Measurements from ENCODE around the gene RNF10. TPM values are rescaled to one million over a fixed set of nuclear protein-coding genes. Genes with fewer than 3 reads are reported as not detected.

The RNF10 gene
- total and polyA plus RNA-seq, 9 of the 15 experiments (the other 6 are each of a cell fraction or from before 2014, with no cell fraction given), result 43.0 to 139 (median 80.1) TPM

DNA sequence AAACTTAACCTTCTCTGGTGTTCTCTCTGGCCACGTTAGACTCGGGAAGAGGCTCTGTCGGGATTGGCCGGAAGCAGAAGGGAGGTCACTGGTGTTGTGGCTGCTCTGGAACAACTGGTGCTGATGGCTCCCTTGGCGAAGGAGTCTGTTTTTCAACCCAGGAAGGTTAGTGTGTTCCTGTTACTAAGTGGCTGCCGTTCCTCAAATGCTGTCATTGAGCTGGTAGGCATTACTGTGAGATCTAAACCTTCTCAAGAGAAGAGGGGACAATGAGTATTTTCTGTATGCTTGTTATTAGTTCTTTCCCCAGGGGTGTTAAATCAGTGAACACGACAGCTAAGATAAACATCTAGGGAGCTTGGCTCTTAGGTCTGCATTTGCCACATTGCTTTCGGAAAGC lies 28.8 kb downstream of the RNF10 start:
- BruUV-seq (replicated peaks), result no TSS peak

More for the DNA sequence above, 28.8 kb downstream of the RNF10 start:
- Histone ChIP-seq H3K79me2 (ENCODE audit: control insufficient read depth, insufficient read depth, low read length) (no peaks in the 10 kb centered on the region), H3K4me1 (replicated peaks in 1 of 2; ENCODE audit: control insufficient read depth in 2 of 2, insufficient read depth in 2 of 2, low read length in 2 of 2) (no peaks in the 10 kb centered on the region), H2AFZ (ENCODE audit: low read depth, low read length) (no peak overlapping the region), H3K4me3 (no peak overlapping the region), H3K27ac (ENCODE audit: extremely low read depth, low read depth, low read length) (no peak overlapping the region), H4K20me1 (replicated peaks; ENCODE audit: control insufficient read depth, insufficient read depth, low read length) (no peaks in the 10 kb centered on the region), H3K9me3 (replicated peaks; ENCODE audit: control insufficient read depth, insufficient read depth, low read depth, low read length) (no peaks in the 10 kb centered on the region), H3K9me1 (ENCODE audit: control insufficient read depth, insufficient read depth, low read length) (peaks cover 2% of the 10 kb centered on the region), H3K9ac (ENCODE audit: insufficient read depth in 1 of 2, low read depth in 2 of 2, low read length in 2 of 2) (no peak overlapping the region), H3K36me3 (ENCODE audit: control insufficient read depth, insufficient read depth, low read length) (peaks cover 81% of the 10 kb centered on the region), H3K27me3 (ENCODE audit: control insufficient read depth in 2 of 2, insufficient read depth in 2 of 2, low read length in 2 of 2) (no peaks in the 10 kb centered on the region), H3K4me2 (ENCODE audit: insufficient read depth, low read length) (no peak overlapping the region)
- FAIRE-seq, result no peak
- no peak for TF ChIP-seq CAMTA2 (CRISPR knock-in tag; conservative IDR thresholded peaks at IDR 0.05)
- TF ChIP-seq FOXM1 (IDR thresholded peaks at IDR 0.05; ENCODE audit: low read depth), result no peak
- no peak for TF ChIP-seq FOXM1 (CRISPR knock-in tag; IDR thresholded peaks at IDR 0.05; ENCODE audit: low read depth)
- TF ChIP-seq, protein P1, sequence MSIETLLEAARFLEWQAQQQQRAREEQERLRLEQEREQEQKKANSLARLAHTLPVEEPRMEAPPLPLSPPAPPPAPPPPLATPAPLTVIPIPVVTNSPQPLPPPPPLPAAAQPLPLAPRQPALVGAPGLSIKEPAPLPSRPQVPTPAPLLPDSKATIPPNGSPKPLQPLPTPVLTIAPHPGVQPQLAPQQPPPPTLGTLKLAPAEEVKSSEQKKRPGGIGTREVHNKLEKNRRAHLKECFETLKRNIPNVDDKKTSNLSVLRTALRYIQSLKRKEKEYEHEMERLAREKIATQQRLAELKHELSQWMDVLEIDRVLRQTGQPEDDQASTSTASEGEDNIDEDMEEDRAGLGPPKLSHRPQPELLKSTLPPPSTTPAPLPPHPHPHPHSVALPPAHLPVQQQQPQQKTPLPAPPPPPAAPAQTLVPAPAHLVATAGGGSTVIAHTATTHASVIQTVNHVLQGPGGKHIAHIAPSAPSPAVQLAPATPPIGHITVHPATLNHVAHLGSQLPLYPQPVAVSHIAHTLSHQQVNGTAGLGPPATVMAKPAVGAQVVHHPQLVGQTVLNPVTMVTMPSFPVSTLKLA (conservative IDR thresholded peaks at IDR 0.05), result no peak
- TF ChIP-seq SMARCB1 (IDR thresholded peaks at IDR 0.05; ENCODE audit: insufficient read length, low read depth), result no peak
- TF ChIP-seq, protein P2, sequence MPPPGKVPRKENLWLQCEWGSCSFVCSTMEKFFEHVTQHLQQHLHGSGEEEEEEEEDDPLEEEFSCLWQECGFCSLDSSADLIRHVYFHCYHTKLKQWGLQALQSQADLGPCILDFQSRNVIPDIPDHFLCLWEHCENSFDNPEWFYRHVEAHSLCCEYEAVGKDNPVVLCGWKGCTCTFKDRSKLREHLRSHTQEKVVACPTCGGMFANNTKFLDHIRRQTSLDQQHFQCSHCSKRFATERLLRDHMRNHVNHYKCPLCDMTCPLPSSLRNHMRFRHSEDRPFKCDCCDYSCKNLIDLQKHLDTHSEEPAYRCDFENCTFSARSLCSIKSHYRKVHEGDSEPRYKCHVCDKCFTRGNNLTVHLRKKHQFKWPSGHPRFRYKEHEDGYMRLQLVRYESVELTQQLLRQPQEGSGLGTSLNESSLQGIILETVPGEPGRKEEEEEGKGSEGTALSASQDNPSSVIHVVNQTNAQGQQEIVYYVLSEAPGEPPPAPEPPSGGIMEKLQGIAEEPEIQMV (tag; conservative IDR thresholded peaks at IDR 0.05; ENCODE audit: low read depth), result no peak
- TF ChIP-seq STAT5B (CRISPR knock-in tag; IDR thresholded peaks at IDR 0.05), result no peak
- no peak for TF ChIP-seq HMGN3 (IDR thresholded peaks at IDR 0.05; ENCODE audit: borderline replicate concordance, extremely low read depth, insufficient read length, low read depth, low read length)
- TF ChIP-seq, protein P3, sequence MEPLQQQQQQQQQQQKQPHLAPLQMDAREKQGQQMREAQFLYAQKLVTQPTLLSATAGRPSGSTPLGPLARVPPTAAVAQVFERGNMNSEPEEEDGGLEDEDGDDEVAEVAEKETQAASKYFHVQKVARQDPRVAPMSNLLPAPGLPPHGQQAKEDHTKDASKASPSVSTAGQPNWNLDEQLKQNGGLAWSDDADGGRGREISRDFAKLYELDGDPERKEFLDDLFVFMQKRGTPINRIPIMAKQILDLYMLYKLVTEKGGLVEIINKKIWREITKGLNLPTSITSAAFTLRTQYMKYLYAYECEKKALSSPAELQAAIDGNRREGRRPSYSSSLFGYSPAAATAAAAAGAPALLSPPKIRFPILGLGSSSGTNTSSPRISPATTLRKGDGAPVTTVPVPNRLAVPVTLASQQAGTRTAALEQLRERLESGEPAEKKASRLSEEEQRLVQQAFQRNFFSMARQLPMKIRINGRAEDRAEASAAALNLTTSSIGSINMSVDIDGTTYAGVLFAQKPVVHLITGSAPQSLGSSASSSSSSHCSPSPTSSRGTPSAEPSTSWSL (CRISPR knock-in tag; IDR thresholded peaks at IDR 0.05; ENCODE audit: borderline replicate concordance), result no peak
- no peak for TF ChIP-seq CC2D1A (IDR thresholded peaks at IDR 0.05)
- TF ChIP-seq, protein P4, sequence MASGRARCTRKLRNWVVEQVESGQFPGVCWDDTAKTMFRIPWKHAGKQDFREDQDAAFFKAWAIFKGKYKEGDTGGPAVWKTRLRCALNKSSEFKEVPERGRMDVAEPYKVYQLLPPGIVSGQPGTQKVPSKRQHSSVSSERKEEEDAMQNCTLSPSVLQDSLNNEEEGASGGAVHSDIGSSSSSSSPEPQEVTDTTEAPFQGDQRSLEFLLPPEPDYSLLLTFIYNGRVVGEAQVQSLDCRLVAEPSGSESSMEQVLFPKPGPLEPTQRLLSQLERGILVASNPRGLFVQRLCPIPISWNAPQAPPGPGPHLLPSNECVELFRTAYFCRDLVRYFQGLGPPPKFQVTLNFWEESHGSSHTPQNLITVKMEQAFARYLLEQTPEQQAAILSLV (tag; IDR thresholded peaks at IDR 0.05), result no peak
- TF ChIP-seq MTA3 (IDR thresholded peaks at IDR 0.05; ENCODE audit: borderline replicate concordance), result no peak
- TF ChIP-seq PHF21A (IDR thresholded peaks at IDR 0.05; ENCODE audit: borderline replicate concordance, low read depth), result no peak
- TF ChIP-seq SETDB1 (IDR thresholded peaks at IDR 0.05; ENCODE audit: low read length), result no peak
- no peak for TF ChIP-seq TCF7 (IDR thresholded peaks at IDR 0.05; ENCODE audit: borderline replicate concordance)
- 87% methylated on average over 8 of the region's 8 CpGs for WGBS (ENCODE audit: insufficient coverage, low coverage, missing lambda C conversion rate)
- in situ Hi-C loops (cut with MboI) (no loop called here), intact Hi-C loops (cut with micrococcal nuclease) (no loop called here)
- DNase-seq (ENCODE audit: extremely low read depth in 1 of 4, low spot score in 3 of 4), result no peak
- ChIA-PET POLR2A (interaction anchor here (1.2 kb wide), 1 partner anchor 79 kb away, joined by 3 read pairs; no protein-coding TSS in a partner anchor), CTCF (ENCODE audit: low intra/inter-chr PET ratio) (no interaction called here)
- ATAC-seq, result no peak

Measured in K562 (cell line).